AG04450 (cell line): ENCODE measurements around the gene CHMP4B. TPM values are rescaled to one million over a fixed set of nuclear protein-coding genes. Genes with fewer than 3 reads are reported as not detected.

Experiments
- CTCF ChIA-PET: fragments of 300-600, 350-600 bp; formaldehyde crosslinking; extraction: SDS; loops from one replicate; lab custom pipeline; 2022; ENCODE audit warnings: antibody characterized with exemption, inconsistent platforms; lab: Charles Lee
- POLR2A ChIA-PET: fragments of 350-600 bp; formaldehyde crosslinking; extraction: SDS; loops from one replicate; lab custom pipeline; 2021; ENCODE audit warnings: antibody characterized with exemption, inconsistent platforms; lab: Yijun Ruan, JAX
- DNase-seq: peaks from one replicate; pipeline ENCODE4 v3.0.0-alpha.2; 2011; ENCODE audit warnings: low read depth, low spot score
- H3K27ac ChIP-seq: one replicate; pipeline ENCODE4 v1.5.1; 2012; ENCODE audit warnings: low read depth, low read length, control low read depth
- H3K27me3 ChIP-seq: one replicate; pipeline ENCODE4 v1.6.0; 2012; ENCODE audit warnings: low read length; ENCODE audit not compliant: control insufficient read depth, insufficient read depth
- H3K4me3 ChIP-seq: 2 replicates; pipeline ENCODE4 v1.5.1; 2011; ENCODE audit warnings: mild to moderate bottlenecking, low read depth, low read length, control low read depth
- H3K9me3 ChIP-seq: 2 replicates; pipeline ENCODE4 v1.5.1; 2012; ENCODE audit warnings: low read length; ENCODE audit not compliant: control insufficient read depth, insufficient read depth
- CTCF ChIP-seq: IDR thresholded peaks from 2 replicates; pipeline ENCODE4 v1.5.1; 2011; ENCODE audit warnings: low read depth, low read length, control low read depth, inconsistent platforms
- polyA plus RNA-seq: library from polyadenylated mRNA; depleted of rRNA; stranded (reverse); fragments of >200 nt; gene quantifications from 2 replicates; pipeline ENCODE4 v1.2.3, GENCODE V29; 2011

Gene CHMP4B
- polyA plus RNA-seq, 1 experiment, result 97.4 TPM

- POLR2A ChIA-PET, result no interaction called here
- CTCF ChIA-PET, result no interaction called here
- no peak for DNase-seq
These were observed 70.8 kb downstream of the CHMP4B start for GRCh38 chr20:33881989-33882388.

GRCh38 chr20:33882481-33882880 lies 71.3 kb downstream of the CHMP4B start:
- Histone ChIP-seq H3K9me3 (peaks cover 12% of the 10 kb centered on the region), H3K27me3 (peaks cover 6% of the 10 kb centered on the region), H3K4me3 (no peak overlapping the region), H3K27ac (no peak overlapping the region)
- TF ChIP-seq CTCF, result no peak
- POLR2A ChIA-PET, result no interaction called here
- CTCF ChIA-PET, result no interaction called here
- DNase-seq, result no peak

More at GRCh38 chr20:33881989-33882388, 70.8 kb downstream of the CHMP4B start:
- H3K27ac ChIP-seq, result no peak overlapping the region
- no peak for TF ChIP-seq CTCF
- peaks cover 6% of the 10 kb centered on the region for H3K27me3 ChIP-seq
- no peak overlapping the region for H3K4me3 ChIP-seq
- H3K9me3 ChIP-seq, result peaks cover 12% of the 10 kb centered on the region

GRCh38 chr20:33883164-33883563 lies 72.0 kb downstream of the CHMP4B start:
- Histone ChIP-seq H3K27me3 (peaks cover 6% of the 10 kb centered on the region), H3K4me3 (no peak overlapping the region), H3K27ac (no peak overlapping the region), H3K9me3 (peaks cover 12% of the 10 kb centered on the region)
- TF ChIP-seq CTCF, result no peak
- DNase-seq, result no peak
- CTCF ChIA-PET, result no interaction called here
- POLR2A ChIA-PET, result no interaction called here

- no peak for TF ChIP-seq CTCF
- DNase-seq, result no peak
- Histone ChIP-seq H3K4me3 (no peak overlapping the region), H3K27ac (no peak overlapping the region), H3K9me3 (peaks cover 5% of the 10 kb centered on the region), H3K27me3 (peaks cover 9% of the 10 kb centered on the region)
- CTCF ChIA-PET, result no interaction called here
- POLR2A ChIA-PET, result no interaction called here
These were observed 73.5 kb downstream of the CHMP4B start for GRCh38 chr20:33884633-33885032.

GRCh38 chr20:33889312-33889711 lies 78.2 kb downstream of the CHMP4B start:
- H3K27ac ChIP-seq, result no peak overlapping the region
- H3K27me3 ChIP-seq, result peaks cover 7% of the 10 kb centered on the region
- no peak for DNase-seq
- peaks cover 4% of the 10 kb centered on the region for H3K9me3 ChIP-seq
- H3K4me3 ChIP-seq, result no peak overlapping the region
- TF ChIP-seq CTCF, result no peak
- POLR2A ChIA-PET, result no interaction called here
- CTCF ChIA-PET, result interaction anchor here (0.6 kb wide), 1 partner anchor 372 kb away, joined by 5 read pairs; no protein-coding TSS in a partner anchor
